Uterus (tissue), 2 donors: ENCODE results near the gene INS.

Source experiments
- POLR2A ChIP-seq, 2 donors: fragments of 450-650 bp; IDR thresholded peaks; one replicate each; pipeline ENCODE4 v1.6.1; 2016; ENCODE audit warnings: antibody characterized with exemption in 2 of 2, mild to moderate bottlenecking in 1 of 2, moderate library complexity in 1 of 2
- TF ChIP-seq, protein P1 (sequence below), 4 experiments: fragments of 200-600 bp in 2 of 4; fragments of 450-650 bp in 2 of 4; sonication (generic) in 2 of 4; IDR thresholded peaks; one replicate each; pipeline ENCODE4 v1.5.1; 2016 to 2019; ENCODE audit warnings: antibody characterized with exemption in 4 of 4, mild to moderate bottlenecking in 2 of 4, moderate library complexity in 1 of 4

DNA sequence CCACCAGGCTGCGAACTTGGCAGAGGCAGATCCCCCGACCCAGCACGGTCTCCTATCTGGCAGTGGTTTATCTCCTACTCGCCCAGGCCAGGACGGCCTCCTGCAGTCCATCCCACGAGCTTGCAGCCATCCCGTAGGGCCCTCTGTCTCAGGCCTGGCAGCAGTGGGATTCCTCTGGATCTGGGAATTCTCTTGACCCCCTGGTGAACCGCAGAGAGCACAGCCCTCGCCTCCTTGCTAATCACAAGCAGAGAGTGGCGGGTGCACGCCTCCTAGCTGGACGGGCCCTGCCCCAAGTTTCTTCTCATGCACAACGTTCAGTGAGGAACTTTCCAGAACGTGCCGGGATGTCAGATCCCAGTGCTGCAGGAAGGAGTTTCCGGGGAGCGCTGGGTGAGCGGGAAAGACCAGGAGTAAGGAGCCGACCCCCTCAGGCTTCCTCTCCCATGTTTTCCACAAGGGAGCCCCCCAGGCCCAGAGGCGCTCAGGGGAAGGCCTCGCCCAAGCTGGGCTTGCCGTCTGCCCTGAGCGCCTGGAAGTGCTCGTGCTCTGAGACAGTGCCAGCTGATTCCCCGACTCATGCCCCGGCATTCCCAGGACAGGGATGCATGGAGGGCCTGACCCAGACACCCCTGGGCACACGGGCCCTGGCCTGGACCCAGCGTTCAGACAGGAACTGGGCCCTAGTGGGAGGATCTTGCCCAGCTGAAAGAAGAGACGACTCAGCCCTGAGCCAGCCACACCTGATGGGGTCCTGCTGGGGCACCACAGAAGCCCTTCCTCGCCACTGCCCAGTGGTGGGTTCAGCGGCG is 46.4 kb downstream of the INS start:
- TF ChIP-seq, protein P1, sequence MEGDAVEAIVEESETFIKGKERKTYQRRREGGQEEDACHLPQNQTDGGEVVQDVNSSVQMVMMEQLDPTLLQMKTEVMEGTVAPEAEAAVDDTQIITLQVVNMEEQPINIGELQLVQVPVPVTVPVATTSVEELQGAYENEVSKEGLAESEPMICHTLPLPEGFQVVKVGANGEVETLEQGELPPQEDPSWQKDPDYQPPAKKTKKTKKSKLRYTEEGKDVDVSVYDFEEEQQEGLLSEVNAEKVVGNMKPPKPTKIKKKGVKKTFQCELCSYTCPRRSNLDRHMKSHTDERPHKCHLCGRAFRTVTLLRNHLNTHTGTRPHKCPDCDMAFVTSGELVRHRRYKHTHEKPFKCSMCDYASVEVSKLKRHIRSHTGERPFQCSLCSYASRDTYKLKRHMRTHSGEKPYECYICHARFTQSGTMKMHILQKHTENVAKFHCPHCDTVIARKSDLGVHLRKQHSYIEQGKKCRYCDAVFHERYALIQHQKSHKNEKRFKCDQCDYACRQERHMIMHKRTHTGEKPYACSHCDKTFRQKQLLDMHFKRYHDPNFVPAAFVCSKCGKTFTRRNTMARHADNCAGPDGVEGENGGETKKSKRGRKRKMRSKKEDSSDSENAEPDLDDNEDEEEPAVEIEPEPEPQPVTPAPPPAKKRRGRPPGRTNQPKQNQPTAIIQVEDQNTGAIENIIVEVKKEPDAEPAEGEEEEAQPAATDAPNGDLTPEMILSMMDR (IDR thresholded peaks at IDR 0.05), result no peak
- no peak for TF ChIP-seq POLR2A (IDR thresholded peaks at IDR 0.05)
